Liver (tissue), 3 donors: ENCODE data around the gene PITPNM3.

Experiments used
- FOXA1 ChIP-seq: IDR thresholded peaks from 2 replicates; pipeline ENCODE4 v1.6.1; 2016; ENCODE audit warnings: antibody characterized with exemption
- JUND ChIP-seq, 2 donors: IDR thresholded peaks; 2 replicates each; pipeline ENCODE4 v1.6.1; 2016; ENCODE audit warnings: antibody characterized with exemption in 2 of 2
- RAD21 ChIP-seq, 2 donors: IDR thresholded peaks; 2 replicates each; pipeline ENCODE4 v1.6.1; 2016; ENCODE audit warnings: antibody characterized with exemption in 2 of 2, mild to moderate bottlenecking in 2 of 2
- RXRA ChIP-seq, 2 donors: IDR thresholded peaks; 2 replicates each; pipeline ENCODE4 v1.6.1; 2017 to 2018; ENCODE audit warnings: antibody characterized with exemption in 2 of 2, mild to moderate bottlenecking in 1 of 2
- SP1 ChIP-seq: IDR thresholded peaks from 2 replicates; pipeline ENCODE4 v1.6.1; 2018; ENCODE audit warnings: antibody characterized with exemption, mild to moderate bottlenecking
- TAF1 ChIP-seq: conservative IDR thresholded peaks from 2 replicates; pipeline ENCODE4 v1.6.1; 2016; ENCODE audit warnings: antibody characterized with exemption, mild to moderate bottlenecking
- TF ChIP-seq, protein P1 (sequence below): fragments of 150-350 bp; IDR thresholded peaks from 2 replicates; pipeline ENCODE4 v1.5.1; 2017; ENCODE audit warnings: improper control_type of control experiment, low read depth, low read length; ENCODE audit not compliant: missing input control
- TF ChIP-seq, protein P2 (sequence below): IDR thresholded peaks from 2 replicates; pipeline ENCODE4 v1.6.1; 2016; ENCODE audit warnings: antibody characterized with exemption
- donor health status: healthy.
- donor health status: healthy.

DNA sequence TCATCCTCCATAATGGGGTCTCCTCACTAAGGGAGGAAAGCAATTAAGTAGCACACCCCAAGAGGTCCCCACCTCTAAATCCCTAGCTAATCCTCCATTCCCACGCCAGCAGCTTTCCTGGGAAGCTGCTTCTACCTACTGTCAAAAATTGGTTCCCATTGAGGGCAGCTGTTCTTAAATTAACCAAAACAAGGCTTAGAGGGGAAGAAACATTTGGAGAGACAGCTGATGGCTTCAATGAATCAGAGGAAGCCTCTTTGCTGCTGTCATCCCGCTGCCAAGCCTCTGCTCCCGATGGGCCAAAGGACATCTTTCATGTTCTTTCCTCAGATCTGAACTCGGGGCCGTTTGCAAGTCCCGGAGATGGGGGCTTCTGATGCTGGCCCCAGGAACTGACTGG is 148.1 kb downstream of the PITPNM3 start:
- TF ChIP-seq SP1: no peak
- TF ChIP-seq, protein P1, sequence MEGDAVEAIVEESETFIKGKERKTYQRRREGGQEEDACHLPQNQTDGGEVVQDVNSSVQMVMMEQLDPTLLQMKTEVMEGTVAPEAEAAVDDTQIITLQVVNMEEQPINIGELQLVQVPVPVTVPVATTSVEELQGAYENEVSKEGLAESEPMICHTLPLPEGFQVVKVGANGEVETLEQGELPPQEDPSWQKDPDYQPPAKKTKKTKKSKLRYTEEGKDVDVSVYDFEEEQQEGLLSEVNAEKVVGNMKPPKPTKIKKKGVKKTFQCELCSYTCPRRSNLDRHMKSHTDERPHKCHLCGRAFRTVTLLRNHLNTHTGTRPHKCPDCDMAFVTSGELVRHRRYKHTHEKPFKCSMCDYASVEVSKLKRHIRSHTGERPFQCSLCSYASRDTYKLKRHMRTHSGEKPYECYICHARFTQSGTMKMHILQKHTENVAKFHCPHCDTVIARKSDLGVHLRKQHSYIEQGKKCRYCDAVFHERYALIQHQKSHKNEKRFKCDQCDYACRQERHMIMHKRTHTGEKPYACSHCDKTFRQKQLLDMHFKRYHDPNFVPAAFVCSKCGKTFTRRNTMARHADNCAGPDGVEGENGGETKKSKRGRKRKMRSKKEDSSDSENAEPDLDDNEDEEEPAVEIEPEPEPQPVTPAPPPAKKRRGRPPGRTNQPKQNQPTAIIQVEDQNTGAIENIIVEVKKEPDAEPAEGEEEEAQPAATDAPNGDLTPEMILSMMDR: no peak
- TF ChIP-seq RAD21 (IDR thresholded peaks at IDR 0.05): no peak
- TF ChIP-seq TAF1: no peak
- no peak for TF ChIP-seq JUND (IDR thresholded peaks at IDR 0.05)
- no peak for TF ChIP-seq RXRA (IDR thresholded peaks at IDR 0.05)
- TF ChIP-seq, protein P2, sequence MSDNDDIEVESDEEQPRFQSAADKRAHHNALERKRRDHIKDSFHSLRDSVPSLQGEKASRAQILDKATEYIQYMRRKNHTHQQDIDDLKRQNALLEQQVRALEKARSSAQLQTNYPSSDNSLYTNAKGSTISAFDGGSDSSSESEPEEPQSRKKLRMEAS: no peak
- TF ChIP-seq FOXA1: no peak
